ENCODE data around the gene PHACTR1.

Gene PHACTR1

GRCh38 chr6:12961761-12962160, 245.2 kb downstream of the PHACTR1 start:
- no peak for ATAC-seq
- no peak for TF ChIP-seq ZFP3 (CRISPR knock-in tag; IDR thresholded peaks at IDR 0.05)
- no peak for TF ChIP-seq PATZ1 (CRISPR knock-in tag; IDR thresholded peaks at IDR 0.05; ENCODE audit: borderline replicate concordance)
- no peak for TF ChIP-seq ZNF8 (CRISPR knock-in tag; IDR thresholded peaks at IDR 0.05)
- no peak for TF ChIP-seq ZNF565 (CRISPR knock-in tag; conservative IDR thresholded peaks at IDR 0.05; ENCODE audit: low read depth)
- TF ChIP-seq ARNTL (CRISPR knock-in tag; IDR thresholded peaks at IDR 0.05; ENCODE audit: borderline replicate concordance, low read depth) = no peak
- TF ChIP-seq TSHZ2 (CRISPR knock-in tag; IDR thresholded peaks at IDR 0.05) = no peak
- TF ChIP-seq ESRRG (CRISPR knock-in tag; IDR thresholded peaks at IDR 0.05) = no peak
- no peak for TF ChIP-seq SNAI2 (CRISPR knock-in tag; IDR thresholded peaks at IDR 0.05)
- TF ChIP-seq PPARA (CRISPR knock-in tag; IDR thresholded peaks at IDR 0.05; ENCODE audit: borderline replicate concordance) = no peak
- no peak for TF ChIP-seq CSRNP3 (CRISPR knock-in tag; IDR thresholded peaks at IDR 0.05)
- no peak for TF ChIP-seq OSR1 (CRISPR knock-in tag; IDR thresholded peaks at IDR 0.05)
- TF ChIP-seq RARB (CRISPR knock-in tag; IDR thresholded peaks at IDR 0.05) = no peak
- TF ChIP-seq ZFP30 (CRISPR knock-in tag; IDR thresholded peaks at IDR 0.05) = no peak
- TF ChIP-seq GLIS3 (CRISPR knock-in tag; IDR thresholded peaks at IDR 0.05) = no peak
- TF ChIP-seq TOX (CRISPR knock-in tag; IDR thresholded peaks at IDR 0.05; ENCODE audit: borderline replicate concordance) = no peak
- no peak for TF ChIP-seq CSDC2 (CRISPR knock-in tag; IDR thresholded peaks at IDR 0.05)
- TF ChIP-seq CREB5 (CRISPR knock-in tag; IDR thresholded peaks at IDR 0.05; ENCODE audit: low read depth) = no peak
- no peak for TF ChIP-seq BACH2 (CRISPR knock-in tag; IDR thresholded peaks at IDR 0.05; ENCODE audit: borderline replicate concordance)
- no peak for TF ChIP-seq ZNF70 (CRISPR knock-in tag; IDR thresholded peaks at IDR 0.05)

GRCh38 chr6:12962529-12962928, 246.0 kb downstream of the PHACTR1 start:
- TF ChIP-seq CREB5 (CRISPR knock-in tag; IDR thresholded peaks at IDR 0.05; ENCODE audit: low read depth) (no peak), ZC3H10 (CRISPR knock-in tag; IDR thresholded peaks at IDR 0.05) (no peak), PPARA (CRISPR knock-in tag; IDR thresholded peaks at IDR 0.05; ENCODE audit: borderline replicate concordance) (no peak), GLIS3 (CRISPR knock-in tag; IDR thresholded peaks at IDR 0.05) (no peak)
- ATAC-seq = no peak

GRCh38 chr6:12962987-12963386, 246.4 kb downstream of the PHACTR1 start:
- ATAC-seq = no peak
- TF ChIP-seq ZFP3 (CRISPR knock-in tag; IDR thresholded peaks at IDR 0.05) (no peak), ISL1 (CRISPR knock-in tag; IDR thresholded peaks at IDR 0.05) (no peak), ESRRG (CRISPR knock-in tag; IDR thresholded peaks at IDR 0.05) (no peak), TSHZ2 (CRISPR knock-in tag; IDR thresholded peaks at IDR 0.05) (no peak), ARNTL (CRISPR knock-in tag; IDR thresholded peaks at IDR 0.05; ENCODE audit: borderline replicate concordance, low read depth) (no peak), GLIS3 (CRISPR knock-in tag; IDR thresholded peaks at IDR 0.05) (no peak), TCF4 (CRISPR knock-in tag; IDR thresholded peaks at IDR 0.05; ENCODE audit: borderline replicate concordance) (no peak), ZFP30 (CRISPR knock-in tag; IDR thresholded peaks at IDR 0.05) (no peak), PATZ1 (CRISPR knock-in tag; IDR thresholded peaks at IDR 0.05; ENCODE audit: borderline replicate concordance) (no peak), BACH2 (CRISPR knock-in tag; IDR thresholded peaks at IDR 0.05; ENCODE audit: borderline replicate concordance) (no peak)
- TF ChIP-seq, protein P1, sequence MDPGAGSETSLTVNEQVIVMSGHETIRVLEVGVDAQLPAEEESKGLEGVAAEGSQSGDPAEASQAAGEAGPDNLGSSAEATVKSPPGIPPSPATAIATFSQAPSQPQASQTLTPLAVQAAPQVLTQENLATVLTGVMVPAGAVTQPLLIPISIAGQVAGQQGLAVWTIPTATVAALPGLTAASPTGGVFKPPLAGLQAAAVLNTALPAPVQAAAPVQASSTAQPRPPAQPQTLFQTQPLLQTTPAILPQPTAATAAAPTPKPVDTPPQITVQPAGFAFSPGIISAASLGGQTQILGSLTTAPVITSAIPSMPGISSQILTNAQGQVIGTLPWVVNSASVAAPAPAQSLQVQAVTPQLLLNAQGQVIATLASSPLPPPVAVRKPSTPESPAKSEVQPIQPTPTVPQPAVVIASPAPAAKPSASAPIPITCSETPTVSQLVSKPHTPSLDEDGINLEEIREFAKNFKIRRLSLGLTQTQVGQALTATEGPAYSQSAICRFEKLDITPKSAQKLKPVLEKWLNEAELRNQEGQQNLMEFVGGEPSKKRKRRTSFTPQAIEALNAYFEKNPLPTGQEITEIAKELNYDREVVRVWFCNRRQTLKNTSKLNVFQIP (CRISPR knock-in tag; IDR thresholded peaks at IDR 0.05; ENCODE audit: borderline replicate concordance, low read depth) = no peak

Data from SK-N-SH treated with all-trans-retinoic acid at 6 μM for 48 hours (cell line).